PC-3 (cell line): ENCODE measurements around the gene CRYGN.

ENCODE experiments used
- CTCF ChIP-seq: fragments of 300-600 bp; sonication (generic); conservative IDR thresholded peaks from 2 replicates; pipeline ENCODE4 v1.5.1; 2017; ENCODE audit warnings: antibody characterized with exemption, low read depth, mild to moderate bottlenecking, low read length
- EZH2 ChIP-seq: fragments of 300-600 bp; sonication (generic); IDR thresholded peaks from one replicate; pipeline ENCODE4 v1.6.1; 2017; ENCODE audit warnings: antibody characterized with exemption, mild to moderate bottlenecking, low read length; ENCODE audit not compliant: unreplicated experiment
- EZH2phosphoT487 ChIP-seq: fragments of 300-600 bp; sonication (generic); IDR thresholded peaks from 2 replicates; pipeline ENCODE4 v1.6.1; 2018; ENCODE audit warnings: mild to moderate bottlenecking, antibody characterized with exemption, low read length, borderline replicate concordance

GRCh38 chr7:151434549-151434948 is 5.4 kb downstream of the CRYGN start:
- no peak for TF ChIP-seq CTCF
- no peak for TF ChIP-seq EZH2
- TF ChIP-seq EZH2phosphoT487 = no peak
